GM19043 (cell line): Measurements from ENCODE around the gene RFC5.
A peak's percentile ranks its signal among the peaks of the same experiment; 100 is the strongest.
"Not testable (repeated sequence)": the region's sequence is repeated elsewhere in the genome, so short reads cannot be mapped to it uniquely, and the experiment has no call there.

Experiments
- ATAC-seq: cut with Tn5 transposase; IDR thresholded peaks from one replicate; pipeline ENCODE4 v1.9.1; 2021; ENCODE audit warnings: low read depth; ENCODE audit not compliant: unreplicated experiment

The RFC5 gene

GRCh38 chr12:118013283-118013682, 3.2 kb upstream of the RFC5 start:
- ATAC-seq, result no peak

GRCh38 chr12:118015306-118015705, 1.2 kb upstream of the RFC5 start:
- ATAC-seq, result no peak

DNA sequence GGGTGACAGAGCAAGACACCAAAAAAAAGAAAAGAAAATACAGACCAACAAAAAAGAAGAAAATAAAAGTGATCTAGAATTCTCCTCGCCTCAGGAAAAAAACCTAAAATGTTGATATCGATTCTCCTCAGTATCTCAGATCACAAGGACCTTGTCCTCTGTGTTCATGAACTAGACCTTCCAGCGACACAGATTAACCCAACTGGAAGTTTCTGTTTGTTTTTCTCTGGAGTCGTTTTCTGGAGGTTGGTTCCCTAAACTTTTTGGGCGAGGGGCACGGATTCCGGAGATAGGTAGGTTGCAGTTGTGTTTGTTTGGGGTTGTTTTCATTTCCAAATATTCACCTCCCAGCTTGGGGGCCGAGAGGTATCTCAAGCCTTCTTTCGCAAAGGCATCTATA, 559 bp upstream of the RFC5 start:
- ATAC-seq, result no peak

DNA sequence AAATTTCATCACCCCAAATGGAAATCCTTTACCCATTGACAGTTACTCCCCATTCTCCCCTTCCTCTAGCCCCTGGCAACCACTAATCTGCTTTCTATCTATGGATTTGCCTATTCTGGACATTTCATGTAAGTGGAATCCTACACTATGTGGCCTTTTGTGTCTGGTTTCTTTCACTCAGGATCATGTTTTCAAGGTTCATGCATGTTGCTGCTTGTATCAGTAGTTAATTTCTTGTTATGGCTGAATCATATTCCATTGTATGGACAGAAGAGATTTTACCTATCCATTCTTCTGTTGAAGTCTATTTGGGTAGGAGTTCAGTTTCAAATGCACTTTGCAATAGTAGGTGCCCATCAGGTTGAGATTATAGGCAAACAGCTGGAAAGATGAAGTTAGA, 1.4 kb downstream of the RFC5 start:
- no peak for ATAC-seq

GRCh38 chr12:118020036-118020435, 3.5 kb downstream of the RFC5 start:
- no peak for ATAC-seq

DNA sequence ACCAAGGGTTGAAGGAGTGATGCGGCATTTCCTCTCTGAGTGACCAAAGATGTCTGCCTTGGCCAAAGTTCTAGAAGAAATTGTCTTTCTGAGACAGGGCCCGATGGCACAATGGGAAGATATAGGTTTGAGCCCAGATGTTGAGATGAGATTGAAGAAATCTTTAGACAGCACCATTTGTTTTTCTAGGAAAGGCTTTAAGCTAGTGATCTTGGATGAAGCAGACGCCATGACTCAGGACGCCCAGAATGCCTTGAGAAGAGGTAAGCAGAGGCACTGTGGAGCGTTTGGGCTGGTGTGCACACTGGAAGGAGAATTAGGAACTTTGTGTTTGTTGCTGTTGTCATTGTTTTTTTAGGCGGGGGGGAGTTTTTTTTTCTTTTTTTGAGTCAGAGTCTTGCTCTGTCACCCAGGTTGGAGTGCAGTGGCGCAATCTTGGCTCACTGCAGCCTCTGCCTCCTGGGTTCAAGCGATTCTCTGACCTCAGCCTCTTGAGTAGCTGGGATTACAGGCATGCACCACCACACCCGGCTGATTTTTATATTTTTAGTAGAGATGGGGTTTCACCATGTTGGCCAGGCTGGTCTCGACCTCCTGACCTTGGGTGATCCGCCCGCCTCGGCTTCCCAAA, 5.7 kb downstream of the RFC5 start:
- ATAC-seq, result not testable (repeated sequence)

DNA sequence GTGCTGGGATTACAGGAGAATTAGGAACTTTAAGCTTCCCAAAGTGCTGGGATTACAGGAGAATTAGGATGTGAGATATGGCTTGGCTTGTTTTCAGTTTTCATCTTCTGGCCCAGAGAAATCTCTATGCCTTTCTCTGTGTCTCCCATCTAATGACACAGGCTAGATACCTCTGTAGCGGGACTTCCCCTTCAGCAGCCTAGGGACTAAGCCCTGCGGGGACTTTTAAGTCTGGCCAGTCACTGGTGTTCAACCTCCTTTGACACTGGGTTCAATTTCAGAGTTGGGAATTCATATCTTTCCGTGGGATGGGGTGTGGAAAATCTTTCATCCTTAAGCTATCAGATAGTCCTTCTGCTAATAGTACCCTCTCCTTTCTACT, 6.2 kb downstream of the RFC5 start:
- ATAC-seq, result no peak

GRCh38 chr12:118023301-118023860, 6.9 kb downstream of the RFC5 start:
- no peak for ATAC-seq

- ATAC-seq, result no peak
These were observed 8.7 kb downstream of the RFC5 start for GRCh38 chr12:118025168-118025567.

DNA sequence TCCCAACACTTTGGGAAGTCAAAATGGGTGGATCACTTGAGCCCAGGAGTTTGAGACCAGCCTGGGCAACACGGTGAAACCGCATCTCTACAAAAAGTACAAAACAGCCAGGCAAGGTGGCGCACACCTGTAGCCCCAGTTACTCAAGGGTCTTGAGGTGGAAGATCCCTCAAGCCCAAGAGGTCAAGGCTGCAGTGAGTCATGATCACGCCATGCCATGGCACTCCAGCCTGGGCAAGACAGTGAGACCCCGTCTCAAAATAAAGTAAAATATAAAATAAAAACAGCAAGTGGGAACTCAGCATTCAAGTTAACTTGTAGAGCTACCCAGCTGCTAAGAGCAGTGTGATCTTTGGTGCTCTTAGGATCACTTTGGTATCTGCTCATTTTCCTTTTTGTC, 12.7 kb downstream of the RFC5 start:
- ATAC-seq, result no peak

- ATAC-seq, result no peak
These were observed 15.7 kb downstream of the RFC5 start for GRCh38 chr12:118032188-118032587.

DNA sequence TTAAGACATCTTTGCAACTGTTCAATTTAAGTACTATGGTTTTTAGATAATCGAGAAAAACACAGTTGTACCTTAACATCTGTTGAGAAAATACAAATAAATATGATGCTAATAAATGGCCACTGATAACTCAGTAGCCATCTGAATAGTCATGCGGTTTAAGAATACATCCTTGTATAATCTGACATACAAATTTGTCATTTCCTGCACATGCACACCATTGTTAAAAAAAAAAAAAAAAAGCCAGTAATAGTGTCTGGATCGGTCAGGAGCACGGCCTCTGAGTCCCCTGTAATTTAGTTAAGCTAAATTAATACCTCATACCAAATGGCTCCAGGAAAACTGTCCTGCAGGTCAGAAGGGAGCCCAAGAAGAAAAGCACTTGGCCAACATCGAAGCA, 16.8 kb downstream of the RFC5 start:
- no peak for ATAC-seq

GRCh38 chr12:118033902-118034301, 17.4 kb downstream of the RFC5 start:
- no peak for ATAC-seq

- ATAC-seq, result no peak
These were observed 18.1 kb downstream of the RFC5 start for GRCh38 chr12:118034429-118035189.

GRCh38 chr12:118035190-118036041, 18.9 kb downstream of the RFC5 start:
- peak; percentile 87 for ATAC-seq

- ATAC-seq, result no peak
These were observed 20.3 kb downstream of the RFC5 start for GRCh38 chr12:118036672-118037411.

DNA sequence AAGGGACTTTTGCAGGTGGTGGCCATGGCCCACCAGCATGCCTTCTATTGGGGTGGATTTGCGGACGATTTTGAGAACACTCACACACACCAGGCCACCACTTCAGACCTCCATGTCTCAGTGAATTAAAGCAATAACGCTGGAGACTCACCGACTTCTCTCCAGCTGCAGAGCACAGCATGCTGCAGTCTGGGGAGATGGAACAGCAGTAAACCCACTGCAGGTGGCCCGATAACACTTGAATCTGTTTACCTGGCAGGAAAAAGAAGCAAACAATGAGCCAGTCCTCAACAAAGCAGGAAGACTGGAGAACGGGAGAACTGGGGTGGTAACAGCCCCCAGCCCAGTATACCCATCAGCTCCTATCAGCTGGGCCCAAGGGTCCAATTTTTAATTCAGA, 21.6 kb downstream of the RFC5 start:
- no peak for ATAC-seq

GRCh38 chr12:118042091-118042490, 25.6 kb downstream of the RFC5 start:
- no peak for ATAC-seq

DNA sequence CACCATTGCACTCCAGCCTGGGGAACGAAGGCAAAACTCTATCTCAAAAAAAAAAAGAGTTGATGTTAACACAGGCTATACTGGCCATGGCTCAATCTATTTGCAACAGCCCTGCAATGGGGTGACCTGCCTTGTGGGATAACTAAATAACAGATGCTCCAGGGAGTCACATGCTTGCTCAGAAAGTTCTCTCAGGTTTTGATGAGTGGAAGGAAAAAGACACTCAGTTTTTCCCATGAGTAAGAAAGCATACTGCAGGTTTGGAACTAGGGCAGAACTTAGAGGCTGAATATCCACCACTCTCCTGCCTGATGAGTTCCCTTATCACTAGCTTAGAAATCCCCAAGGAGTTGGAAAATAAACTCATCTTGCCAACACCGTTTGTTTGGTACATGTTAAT, 27.6 kb downstream of the RFC5 start:
- no peak for ATAC-seq

- ATAC-seq, result no peak
These were observed 28.1 kb downstream of the RFC5 start for GRCh38 chr12:118044577-118044976.
